MCF 10A (cell line): ENCODE data around the gene CORO1C. TPM values are rescaled to one million over a fixed set of nuclear protein-coding genes. Genes with fewer than 3 reads are reported as not detected.

Experiments used
- BruUV-seq: library from RNA; stranded (reverse); fragments of 400-500 nt; replicated peaks from 2 replicates; lab custom pipeline; 2021; lab: Mats Ljungman, UMichigan
- CTCF ChIA-PET: fragments of 300-600 bp; sonication (Branson Sonifier 250); formaldehyde crosslinking; extraction: SDS; loops from one replicate; lab custom pipeline; 2021; ENCODE audit warnings: antibody characterized with exemption, inconsistent platforms; lab: Yijun Ruan, JAX
- POLR2A ChIA-PET: fragments of 300-600, 350-650 bp; sonication (Branson Sonifier 250); formaldehyde crosslinking; extraction: SDS; loops from one replicate; lab custom pipeline; 2020; ENCODE audit warnings: antibody characterized with exemption, inconsistent platforms; lab: Yijun Ruan, JAX
- DNase-seq: peaks from one replicate; pipeline ENCODE4 v3.0.0-alpha.2; 2018; ENCODE audit not compliant: unreplicated experiment
- H3K27ac Mint-ChIP-seq: one replicate; pipeline ENCODE4 v1.8.0; 2022; ENCODE audit warnings: mild to moderate bottlenecking, low read depth, mixed read lengths; ENCODE audit not compliant: unreplicated experiment
- H3K27me3 Mint-ChIP-seq: one replicate; pipeline ENCODE4 v1.8.0; 2022; ENCODE audit warnings: mixed read lengths; ENCODE audit not compliant: insufficient read depth, unreplicated experiment
- H3K36me3 Mint-ChIP-seq: one replicate; pipeline ENCODE4 v1.8.0; 2022; ENCODE audit warnings: mild to moderate bottlenecking, moderate library complexity, mixed read lengths; ENCODE audit not compliant: insufficient read depth, unreplicated experiment
- H3K4me1 Mint-ChIP-seq: one replicate; pipeline ENCODE4 v1.8.0; 2022; ENCODE audit warnings: mixed read lengths; ENCODE audit not compliant: insufficient read depth, unreplicated experiment
- H3K4me3 Mint-ChIP-seq: one replicate; pipeline ENCODE4 v1.8.0; 2022; ENCODE audit warnings: mild to moderate bottlenecking, moderate library complexity, mixed read lengths; ENCODE audit not compliant: unreplicated experiment
- H3K9me3 Mint-ChIP-seq: one replicate; pipeline ENCODE4 v1.8.0; 2022; ENCODE audit warnings: mixed read lengths; ENCODE audit not compliant: unreplicated experiment
- intact Hi-C: fragments of 100-400 bp; cut with micrococcal nuclease; formaldehyde crosslinking; loops from 2 replicates; pipeline ENCODE4 v1.14.1; 2022
- total RNA-seq: library from RNA; stranded (reverse); gene quantifications from 2 replicates; pipeline ENCODE4 v1.2.3, GENCODE V29; 2022
- TF ChIP-seq, protein P1 (sequence below): fragments of 200-600 bp; IDR thresholded peaks from one replicate; pipeline ENCODE4 v1.8.0; 2022; ENCODE audit warnings: antibody characterized with exemption, mild to moderate bottlenecking; ENCODE audit not compliant: unreplicated experiment

CORO1C gene
- total RNA-seq, 1 experiment from 2014 or later, result 130 TPM

DNA sequence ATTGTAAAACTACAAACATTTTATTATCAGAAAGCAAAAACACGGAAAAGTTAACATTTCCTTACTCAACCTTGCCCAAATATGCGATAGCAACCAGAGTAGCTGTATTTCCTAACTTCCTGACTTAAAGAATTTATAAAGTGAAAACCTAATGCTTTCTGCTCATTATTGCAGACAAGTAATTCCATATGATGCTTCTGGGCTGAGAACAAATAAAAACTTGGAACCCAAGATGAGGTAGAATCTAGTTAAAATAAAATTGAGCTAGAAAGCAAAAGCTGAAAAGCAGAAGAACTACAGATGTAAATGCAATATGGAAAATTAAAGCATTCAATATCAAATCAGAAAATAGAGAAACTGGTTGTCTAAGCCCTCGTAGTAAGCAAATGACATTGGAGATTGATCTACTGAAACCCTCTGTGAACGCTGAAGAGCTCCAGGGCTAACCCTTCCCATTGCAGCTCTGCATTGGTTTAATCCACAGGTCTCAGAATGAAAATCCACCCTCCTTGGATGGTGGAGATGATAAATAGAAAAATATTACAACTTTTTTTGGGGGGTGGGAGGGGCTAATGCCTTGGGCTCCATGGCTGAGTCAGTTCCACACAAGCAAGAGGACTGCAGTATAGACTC, 40.7 kb downstream of the CORO1C start:
- no peak for DNase-seq
- peaks cover 41% of the 10 kb centered on the region for H3K4me1 Mint-ChIP-seq

DNA sequence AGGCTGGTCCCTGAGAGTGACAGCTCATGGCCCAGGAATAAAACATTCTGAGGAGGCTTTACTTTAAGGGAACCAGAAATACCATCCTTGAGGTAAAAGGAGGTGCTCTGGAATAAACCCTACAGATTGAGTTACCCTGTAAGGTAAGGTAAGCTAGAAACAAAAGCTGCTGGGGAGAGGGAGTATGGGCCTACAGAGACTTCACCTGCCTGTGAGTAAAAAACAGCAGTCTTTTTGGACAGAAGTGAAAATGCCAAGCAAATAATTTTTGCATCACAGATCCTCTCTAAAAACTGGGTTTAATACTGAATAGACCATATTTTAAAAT, 41.2 kb downstream of the CORO1C start:
- peak overlapping the region; percentile 71 for H3K4me3 Mint-ChIP-seq
- peaks cover 28% of the 10 kb centered on the region for H3K36me3 Mint-ChIP-seq
- ChIA-PET CTCF (interaction anchor here (0.6 to 7.1 kb wide), 7 partner anchors 12 to 117 kb away, joined by 3 to 73 read pairs (median 4); no protein-coding TSS in a partner anchor), POLR2A (interaction anchor here (0.6 to 11.5 kb wide), 14 partner anchors 8 to 376 kb away, joined by 3 to 179 read pairs (median 10); partner anchors contain the start of genes CORO1C, ISCU and SART3)
- DNase-seq, result no peak
- no TSS peak for BruUV-seq
- H3K27ac Mint-ChIP-seq, result peak overlapping the region; percentile 98
- H3K27me3 Mint-ChIP-seq, result no peaks in the 10 kb centered on the region
- H3K4me1 Mint-ChIP-seq, result peaks cover 41% of the 10 kb centered on the region
- H3K9me3 Mint-ChIP-seq, result no peaks in the 10 kb centered on the region
- intact Hi-C loops, result loop anchor here (2.0 kb wide), 1 partner anchor 25 kb away; no protein-coding TSS in a partner anchor
- TF ChIP-seq, protein P1, sequence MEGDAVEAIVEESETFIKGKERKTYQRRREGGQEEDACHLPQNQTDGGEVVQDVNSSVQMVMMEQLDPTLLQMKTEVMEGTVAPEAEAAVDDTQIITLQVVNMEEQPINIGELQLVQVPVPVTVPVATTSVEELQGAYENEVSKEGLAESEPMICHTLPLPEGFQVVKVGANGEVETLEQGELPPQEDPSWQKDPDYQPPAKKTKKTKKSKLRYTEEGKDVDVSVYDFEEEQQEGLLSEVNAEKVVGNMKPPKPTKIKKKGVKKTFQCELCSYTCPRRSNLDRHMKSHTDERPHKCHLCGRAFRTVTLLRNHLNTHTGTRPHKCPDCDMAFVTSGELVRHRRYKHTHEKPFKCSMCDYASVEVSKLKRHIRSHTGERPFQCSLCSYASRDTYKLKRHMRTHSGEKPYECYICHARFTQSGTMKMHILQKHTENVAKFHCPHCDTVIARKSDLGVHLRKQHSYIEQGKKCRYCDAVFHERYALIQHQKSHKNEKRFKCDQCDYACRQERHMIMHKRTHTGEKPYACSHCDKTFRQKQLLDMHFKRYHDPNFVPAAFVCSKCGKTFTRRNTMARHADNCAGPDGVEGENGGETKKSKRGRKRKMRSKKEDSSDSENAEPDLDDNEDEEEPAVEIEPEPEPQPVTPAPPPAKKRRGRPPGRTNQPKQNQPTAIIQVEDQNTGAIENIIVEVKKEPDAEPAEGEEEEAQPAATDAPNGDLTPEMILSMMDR, result no peak

More for the DNA sequence above, 40.7 kb downstream of the CORO1C start:
- BruUV-seq, result no TSS peak
- Mint-ChIP-seq H3K9me3 (no peaks in the 10 kb centered on the region), H3K36me3 (peaks cover 28% of the 10 kb centered on the region), H3K27ac (peak overlapping the region; percentile 98), H3K4me3 (peak overlapping the region; percentile 71), H3K27me3 (no peaks in the 10 kb centered on the region)
- ChIA-PET CTCF (interaction anchor here (0.6 to 7.1 kb wide), 11 partner anchors 11 to 118 kb away, joined by 3 to 73 read pairs (median 3); no protein-coding TSS in a partner anchor), POLR2A (interaction anchor here (0.6 to 11.5 kb wide), 17 partner anchors 7 to 1006 kb away, joined by 3 to 179 read pairs (median 8); partner anchors contain the start of genes CORO1C, ISCU and SART3)
- intact Hi-C loops, result loop anchor here (1.0 to 2.0 kb wide), 3 partner anchors 26 to 41 kb away; partner anchors contain the start of gene CORO1C
- TF ChIP-seq, protein P1, result no peak

DNA sequence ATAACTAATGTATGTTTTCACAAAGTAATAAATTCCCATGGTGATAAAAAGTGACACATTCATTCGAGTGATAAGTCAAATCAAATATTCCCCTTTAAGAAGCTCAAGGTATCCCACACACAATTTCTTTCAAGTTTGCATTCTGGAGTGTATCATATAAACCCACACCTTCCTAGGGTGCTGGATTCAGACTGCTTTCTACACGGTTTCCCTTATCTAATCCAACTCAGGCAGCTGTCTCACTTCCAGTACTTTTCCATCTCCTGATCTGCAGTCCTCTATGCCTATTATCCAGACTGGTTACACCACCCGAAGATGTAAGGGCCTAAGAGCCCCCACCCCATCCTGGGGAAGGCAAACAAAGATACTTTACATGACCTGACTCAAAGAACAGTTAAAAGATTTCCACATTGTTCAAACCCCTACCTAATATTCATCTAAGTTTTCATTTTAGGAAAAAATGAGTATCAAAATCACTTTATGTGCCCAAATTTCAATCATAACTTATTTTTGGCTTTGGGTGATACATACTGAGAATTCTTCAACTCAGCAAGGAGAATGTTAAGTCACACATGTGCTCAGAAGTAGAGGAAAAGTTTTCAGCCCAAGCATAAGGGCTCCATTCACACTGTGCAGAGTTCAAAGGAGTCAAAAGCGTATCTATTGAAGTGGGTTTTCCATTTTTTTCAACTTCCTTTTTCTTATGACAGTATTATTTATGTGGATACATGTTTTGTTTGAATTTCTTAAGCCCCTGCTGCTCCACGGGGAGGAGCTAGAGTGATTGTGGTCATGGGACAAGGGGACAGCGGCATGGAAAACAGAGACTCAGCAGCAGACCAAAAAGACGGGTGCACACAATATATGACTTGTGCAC, 41.8 kb downstream of the CORO1C start:
- H3K27me3 Mint-ChIP-seq, result no peaks in the 10 kb centered on the region
- DNase-seq, result no peak
- H3K36me3 Mint-ChIP-seq, result peaks cover 28% of the 10 kb centered on the region
- intact Hi-C loops, result loop anchor here (2.0 kb wide), 1 partner anchor 25 kb away; no protein-coding TSS in a partner anchor
- POLR2A ChIA-PET, result interaction anchor here (0.6 to 11.5 kb wide), 16 partner anchors 8 to 377 kb away, joined by 3 to 179 read pairs (median 8); partner anchors contain the start of genes CORO1C, ISCU and SART3
- no peaks in the 10 kb centered on the region for H3K9me3 Mint-ChIP-seq
- H3K4me3 Mint-ChIP-seq, result peak overlapping the region; percentile 71
- CTCF ChIA-PET, result interaction anchor here (0.6 to 7.1 kb wide), 7 partner anchors 20 to 114 kb away, joined by 3 to 73 read pairs (median 4); partner anchors contain the start of gene CORO1C
- BruUV-seq, result no TSS peak
- peaks cover 44% of the 10 kb centered on the region for H3K4me1 Mint-ChIP-seq
- TF ChIP-seq, protein P1, result no peak
- H3K27ac Mint-ChIP-seq, result peak overlapping the region; percentile 98
